ENCODE results near the gene BRD7.

BRD7 gene

GRCh38 chr16:50285406-50286003, 83.3 kb downstream of the BRD7 start:
- TF ChIP-seq, protein P1, sequence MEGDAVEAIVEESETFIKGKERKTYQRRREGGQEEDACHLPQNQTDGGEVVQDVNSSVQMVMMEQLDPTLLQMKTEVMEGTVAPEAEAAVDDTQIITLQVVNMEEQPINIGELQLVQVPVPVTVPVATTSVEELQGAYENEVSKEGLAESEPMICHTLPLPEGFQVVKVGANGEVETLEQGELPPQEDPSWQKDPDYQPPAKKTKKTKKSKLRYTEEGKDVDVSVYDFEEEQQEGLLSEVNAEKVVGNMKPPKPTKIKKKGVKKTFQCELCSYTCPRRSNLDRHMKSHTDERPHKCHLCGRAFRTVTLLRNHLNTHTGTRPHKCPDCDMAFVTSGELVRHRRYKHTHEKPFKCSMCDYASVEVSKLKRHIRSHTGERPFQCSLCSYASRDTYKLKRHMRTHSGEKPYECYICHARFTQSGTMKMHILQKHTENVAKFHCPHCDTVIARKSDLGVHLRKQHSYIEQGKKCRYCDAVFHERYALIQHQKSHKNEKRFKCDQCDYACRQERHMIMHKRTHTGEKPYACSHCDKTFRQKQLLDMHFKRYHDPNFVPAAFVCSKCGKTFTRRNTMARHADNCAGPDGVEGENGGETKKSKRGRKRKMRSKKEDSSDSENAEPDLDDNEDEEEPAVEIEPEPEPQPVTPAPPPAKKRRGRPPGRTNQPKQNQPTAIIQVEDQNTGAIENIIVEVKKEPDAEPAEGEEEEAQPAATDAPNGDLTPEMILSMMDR (IDR thresholded peaks at IDR 0.05): no peak
- H3K27me3 Mint-ChIP-seq (ENCODE audit: low read depth, poor library complexity): peaks cover 7% of the 10 kb centered on the region

GRCh38 chr16:50284131-50284911, 84.5 kb downstream of the BRD7 start:
- TF ChIP-seq, protein P1 (IDR thresholded peaks at IDR 0.05): no peak
- no peak for DNase-seq
- Mint-ChIP-seq H3K9me3 (peaks cover 14% of the 10 kb centered on the region), H3K27me3 (ENCODE audit: low read depth, poor library complexity) (peaks cover 10% of the 10 kb centered on the region), H3K4me1 (peaks cover 18% of the 10 kb centered on the region), H3K36me3 (ENCODE audit: low read depth) (peaks cover 11% of the 10 kb centered on the region), H3K4me3 (no peak overlapping the region), H3K27ac (peak overlapping the region; percentile 86)

More at GRCh38 chr16:50285406-50286003, 83.3 kb downstream of the BRD7 start:
- Mint-ChIP-seq H3K27ac (no peak overlapping the region), H3K36me3 (ENCODE audit: low read depth) (peaks cover 11% of the 10 kb centered on the region), H3K9me3 (peaks cover 10% of the 10 kb centered on the region), H3K4me1 (peaks cover 18% of the 10 kb centered on the region), H3K4me3 (no peak overlapping the region)
- DNase-seq: no peak

DNA sequence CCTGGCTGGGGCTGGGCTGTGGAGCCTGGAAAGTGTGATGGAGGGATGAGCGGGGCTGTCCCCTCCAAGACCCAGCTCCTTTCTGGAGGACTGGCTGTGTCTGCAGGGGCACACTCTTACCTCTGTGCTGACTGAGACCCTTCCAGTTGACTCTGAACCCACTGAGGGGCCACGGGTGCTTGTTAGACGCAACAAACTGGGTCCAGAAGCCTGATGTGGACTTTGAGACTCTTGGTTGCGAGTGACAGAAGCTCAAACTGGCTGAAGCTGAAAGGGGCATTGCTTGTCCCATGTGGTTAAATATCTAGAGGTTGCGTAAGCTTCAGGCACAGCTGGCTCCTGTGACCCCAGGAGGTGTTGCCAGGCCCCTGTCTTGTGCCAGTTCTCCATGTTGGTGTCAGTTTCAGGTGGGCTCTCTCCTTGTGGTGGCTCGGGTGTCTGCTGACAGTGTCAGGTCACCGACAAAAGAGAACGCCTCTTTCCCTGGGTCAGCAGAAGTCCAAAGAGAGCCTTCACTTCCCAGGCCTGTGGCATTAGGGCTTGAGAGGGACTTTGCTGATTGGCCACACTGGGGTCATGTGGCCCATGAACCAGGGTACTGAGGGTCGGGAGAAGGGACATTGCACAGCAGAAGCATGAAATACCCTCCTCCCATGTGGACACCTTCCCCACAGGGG, 85.7 kb downstream of the BRD7 start:
- TF ChIP-seq, protein P1 (IDR thresholded peaks at IDR 0.05): no peak
- H3K9me3 Mint-ChIP-seq: peaks cover 19% of the 10 kb centered on the region
- no peak for DNase-seq
- H3K4me1 Mint-ChIP-seq: peaks cover 18% of the 10 kb centered on the region
- H3K36me3 Mint-ChIP-seq (ENCODE audit: low read depth): peaks cover 10% of the 10 kb centered on the region
- H3K27ac Mint-ChIP-seq: no peak overlapping the region
- H3K4me3 Mint-ChIP-seq: no peak overlapping the region
- H3K27me3 Mint-ChIP-seq (ENCODE audit: low read depth, poor library complexity): peaks cover 6% of the 10 kb centered on the region

GRCh38 chr16:50282010-50282538, 86.7 kb downstream of the BRD7 start:
- Mint-ChIP-seq H3K9me3 (peaks cover 20% of the 10 kb centered on the region), H3K27ac (no peak overlapping the region), H3K4me1 (peaks cover 18% of the 10 kb centered on the region), H3K36me3 (ENCODE audit: low read depth) (peaks cover 11% of the 10 kb centered on the region), H3K4me3 (no peak overlapping the region), H3K27me3 (ENCODE audit: low read depth, poor library complexity) (peaks cover 6% of the 10 kb centered on the region)
- TF ChIP-seq, protein P1 (IDR thresholded peaks at IDR 0.05): no peak
- no peak for DNase-seq

DNA sequence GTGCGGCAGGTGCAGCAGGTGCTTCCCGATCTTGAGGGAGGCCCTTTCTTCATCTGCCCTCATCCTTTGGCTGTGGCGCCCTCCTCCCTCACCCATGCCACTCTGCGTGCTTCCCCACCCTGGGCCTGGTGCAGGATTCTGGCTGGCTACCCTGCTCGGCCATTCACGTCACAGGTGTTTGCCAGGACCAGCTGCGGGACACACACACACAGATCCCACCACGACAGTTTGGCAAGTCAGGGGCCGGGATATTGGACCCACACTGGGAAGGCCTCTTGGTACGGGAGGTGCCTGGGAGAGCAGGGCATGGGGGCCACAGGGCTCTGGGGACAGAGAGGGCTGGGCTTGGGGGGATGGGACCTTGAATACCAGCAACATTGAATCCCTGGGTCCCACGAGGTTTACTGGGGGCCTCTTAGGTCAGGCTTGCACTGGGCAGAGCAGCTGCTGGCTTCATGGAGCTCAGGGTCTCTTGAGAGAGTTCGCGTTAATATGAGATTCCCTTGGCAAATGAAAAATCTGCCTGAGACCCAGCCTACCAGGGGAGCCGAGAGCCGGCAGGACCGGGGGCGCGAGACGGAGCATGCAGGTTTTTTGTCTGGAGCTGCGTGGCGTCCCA, 87.3 kb downstream of the BRD7 start:
- TF ChIP-seq, protein P1 (IDR thresholded peaks at IDR 0.05): no peak
- peaks cover 18% of the 10 kb centered on the region for H3K4me1 Mint-ChIP-seq
- no peak overlapping the region for H3K27ac Mint-ChIP-seq
- H3K9me3 Mint-ChIP-seq: peaks cover 17% of the 10 kb centered on the region
- DNase-seq: no peak
- H3K27me3 Mint-ChIP-seq (ENCODE audit: low read depth, poor library complexity): peaks cover 6% of the 10 kb centered on the region
- no peak overlapping the region for H3K4me3 Mint-ChIP-seq
- peaks cover 8% of the 10 kb centered on the region for H3K36me3 Mint-ChIP-seq (ENCODE audit: low read depth)

Measured in nephron progenitor cell (in vitro differentiated cells).